Activated naive CD8-positive, alpha-beta T cell treated with anti-CD3 and anti-CD28 coated beads, Interleukin-2, amount 50 U/mL, for 24 hours (primary cell): ENCODE measurements around the gene ZNF23.

Experiments used
- ATAC-seq: fragments of 150-1000 bp; cut with Tn5 transposase; one replicate; pipeline ENCODE4 v1.10.0; 2021
- DNase-seq: peaks from one replicate; pipeline ENCODE4 v3.0.0; 2021
- H3K27ac Mint-ChIP-seq: one replicate; pipeline ENCODE4 v1.8.0; 2021; ENCODE audit warnings: mild to moderate bottlenecking, mixed read lengths
- H3K27me3 Mint-ChIP-seq: one replicate; pipeline ENCODE4 v1.8.0; 2021; ENCODE audit warnings: mixed read lengths
- H3K36me3 Mint-ChIP-seq: one replicate; pipeline ENCODE4 v1.8.0; 2021; ENCODE audit warnings: low read depth, mixed read lengths
- H3K4me1 Mint-ChIP-seq: one replicate; pipeline ENCODE4 v1.8.0; 2021; ENCODE audit warnings: mixed read lengths
- H3K4me3 Mint-ChIP-seq: one replicate; pipeline ENCODE4 v1.8.0; 2021; ENCODE audit warnings: mild to moderate bottlenecking, moderate library complexity, mixed read lengths
- H3K9me3 Mint-ChIP-seq: one replicate; pipeline ENCODE4 v1.8.0; 2021; ENCODE audit warnings: mixed read lengths

Gene ZNF23

GRCh38 chr16:71426880-71427615, 35.0 kb downstream of the ZNF23 start:
- no peak for ATAC-seq
- no peaks in the 10 kb centered on the region for H3K9me3 Mint-ChIP-seq
- no peaks in the 10 kb centered on the region for H3K4me1 Mint-ChIP-seq
- DNase-seq = no peak
- H3K36me3 Mint-ChIP-seq = no peaks in the 10 kb centered on the region
- no peak overlapping the region for H3K27ac Mint-ChIP-seq
- H3K4me3 Mint-ChIP-seq = no peak overlapping the region
- peaks cover 58% of the 10 kb centered on the region for H3K27me3 Mint-ChIP-seq

DNA sequence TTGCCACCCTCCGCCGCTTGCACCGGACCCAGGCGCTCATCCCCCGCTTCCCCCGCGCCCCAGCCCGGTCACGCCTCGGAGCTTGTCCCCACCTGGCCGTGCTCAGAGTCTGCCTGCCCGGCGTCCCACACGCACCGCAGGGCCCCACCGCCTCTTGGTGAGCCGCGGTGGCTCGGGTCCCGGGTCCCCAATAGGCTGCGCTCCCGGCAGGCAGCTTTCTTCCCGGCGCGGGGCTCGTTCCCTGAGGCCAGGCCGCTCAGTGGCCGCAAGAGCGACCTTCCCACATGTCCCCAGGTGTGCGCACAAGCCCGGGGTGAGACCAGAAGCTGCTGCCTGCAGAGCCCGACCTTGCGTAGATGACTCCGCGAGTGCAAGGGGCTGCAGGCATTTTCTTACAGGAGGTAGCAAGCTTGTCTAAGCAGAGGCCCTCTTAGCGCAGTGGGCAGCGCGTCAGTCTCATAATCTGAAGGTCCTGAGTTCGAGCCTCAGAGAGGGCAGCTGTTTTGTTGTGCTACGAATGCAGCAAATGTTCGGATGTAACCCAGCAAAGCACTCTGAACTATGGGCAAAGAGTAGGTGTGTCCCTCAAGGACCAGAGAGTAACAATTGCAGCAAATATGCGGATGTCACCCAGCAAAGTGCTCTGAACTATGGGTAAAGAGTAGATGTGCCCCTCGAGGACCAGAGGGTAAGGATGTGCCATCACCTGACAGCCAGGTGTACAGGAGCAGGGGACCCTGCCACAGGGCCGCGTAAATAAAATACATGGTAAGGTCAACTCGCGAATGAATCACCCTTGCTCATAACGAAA, 35.8 kb downstream of the ZNF23 start:
- ATAC-seq = peak; percentile 92
- no peaks in the 10 kb centered on the region for H3K9me3 Mint-ChIP-seq
- peak; percentile 36 for DNase-seq
- H3K27me3 Mint-ChIP-seq = peaks cover 57% of the 10 kb centered on the region
- H3K4me1 Mint-ChIP-seq = no peaks in the 10 kb centered on the region
- no peaks in the 10 kb centered on the region for H3K36me3 Mint-ChIP-seq
- peak overlapping the region; percentile 69 for H3K27ac Mint-ChIP-seq
- peak overlapping the region; percentile 49 for H3K4me3 Mint-ChIP-seq

DNA sequence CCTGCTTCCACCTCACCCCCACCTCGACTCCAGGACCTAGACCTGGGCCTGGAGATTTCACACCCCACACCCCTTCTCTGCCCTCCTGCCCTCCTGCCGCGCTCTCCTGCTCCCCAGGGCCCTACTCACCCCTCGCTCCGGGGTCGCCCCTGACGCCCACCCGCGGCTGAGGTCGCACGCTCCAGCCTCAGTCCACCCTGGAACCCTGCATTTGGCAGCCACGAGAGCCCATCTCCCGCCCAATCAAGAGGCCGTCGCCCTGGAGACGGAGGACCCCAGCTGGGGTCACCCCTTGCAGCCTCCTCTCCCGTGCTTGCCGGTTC, 36.3 kb downstream of the ZNF23 start:
- DNase-seq = no peak
- peaks cover 56% of the 10 kb centered on the region for H3K27me3 Mint-ChIP-seq
- no peak overlapping the region for H3K4me3 Mint-ChIP-seq
- H3K9me3 Mint-ChIP-seq = no peaks in the 10 kb centered on the region
- ATAC-seq = no peak
- no peaks in the 10 kb centered on the region for H3K4me1 Mint-ChIP-seq
- H3K27ac Mint-ChIP-seq = no peak overlapping the region
- H3K36me3 Mint-ChIP-seq = no peaks in the 10 kb centered on the region

DNA sequence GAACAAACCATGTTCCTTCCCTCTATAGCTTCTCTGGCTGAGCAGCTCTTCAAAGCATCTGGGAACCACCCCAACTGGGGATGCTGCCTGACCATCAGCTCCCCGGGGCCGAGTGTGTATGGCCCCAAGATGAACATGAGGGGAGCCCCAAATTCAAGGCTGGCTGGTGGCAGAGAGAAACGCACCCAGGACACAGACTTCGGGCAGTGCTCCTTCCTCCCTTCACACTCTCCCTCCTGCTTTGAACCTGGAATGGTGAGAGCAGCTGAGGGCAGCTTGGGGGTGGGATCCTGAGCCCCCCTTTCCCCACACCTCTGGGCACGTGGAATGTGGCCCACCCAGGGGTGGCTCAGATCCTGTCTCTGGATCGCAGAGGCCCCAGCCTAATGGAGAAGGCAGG, 37.4 kb downstream of the ZNF23 start:
- no peak for ATAC-seq
- no peaks in the 10 kb centered on the region for H3K9me3 Mint-ChIP-seq
- peaks cover 52% of the 10 kb centered on the region for H3K27me3 Mint-ChIP-seq
- DNase-seq = no peak
- H3K4me3 Mint-ChIP-seq = no peak overlapping the region
- no peaks in the 10 kb centered on the region for H3K36me3 Mint-ChIP-seq
- no peak overlapping the region for H3K27ac Mint-ChIP-seq
- H3K4me1 Mint-ChIP-seq = no peaks in the 10 kb centered on the region

- DNase-seq (no peak), ATAC-seq (no peak)
- no peaks in the 10 kb centered on the region for H3K4me1 Mint-ChIP-seq
- no peaks in the 10 kb centered on the region for H3K9me3 Mint-ChIP-seq
- no peaks in the 10 kb centered on the region for H3K36me3 Mint-ChIP-seq
- no peak overlapping the region for H3K4me3 Mint-ChIP-seq
- H3K27ac Mint-ChIP-seq = no peak overlapping the region
- H3K27me3 Mint-ChIP-seq = peaks cover 50% of the 10 kb centered on the region
Observed at GRCh38 chr16:71423865-71424264, 38.2 kb downstream of the ZNF23 start.

DNA sequence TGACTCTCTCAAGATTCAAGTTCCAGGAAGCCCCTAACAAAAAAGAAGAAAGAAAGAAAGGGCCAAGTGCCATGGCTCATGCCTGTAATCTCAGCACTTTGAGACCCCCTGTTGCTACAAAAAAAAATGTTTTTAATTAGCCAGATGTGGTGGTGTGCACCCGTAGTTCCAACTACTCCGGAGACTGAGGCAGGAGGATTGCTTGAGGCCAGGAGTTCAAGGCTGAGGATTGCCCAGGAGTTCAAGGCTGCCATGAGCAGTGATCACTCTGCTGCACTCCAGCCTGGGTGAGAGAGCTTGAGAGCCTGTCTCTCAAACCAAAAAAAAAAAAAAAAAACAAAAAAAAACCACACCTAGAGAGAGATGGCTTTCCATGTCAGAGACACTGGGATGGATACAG, 39.0 kb downstream of the ZNF23 start:
- Mint-ChIP-seq H3K27ac (no peak overlapping the region), H3K4me1 (no peaks in the 10 kb centered on the region), H3K9me3 (no peaks in the 10 kb centered on the region), H3K36me3 (no peaks in the 10 kb centered on the region), H3K4me3 (no peak overlapping the region), H3K27me3 (peaks cover 43% of the 10 kb centered on the region)
- no peak for DNase-seq
- ATAC-seq = no peak

- Mint-ChIP-seq H3K4me1 (no peaks in the 10 kb centered on the region), H3K4me3 (no peak overlapping the region), H3K27me3 (peaks cover 40% of the 10 kb centered on the region), H3K36me3 (no peaks in the 10 kb centered on the region), H3K9me3 (no peaks in the 10 kb centered on the region), H3K27ac (no peak overlapping the region)
- DNase-seq (peak; percentile 29), ATAC-seq (no peak)
Observed at GRCh38 chr16:71421911-71422310, 40.1 kb downstream of the ZNF23 start.

GRCh38 chr16:71414038-71414437, 48.0 kb downstream of the ZNF23 start:
- no peak overlapping the region for H3K27ac Mint-ChIP-seq
- ATAC-seq (no peak), DNase-seq (no peak)
- peaks cover 2% of the 10 kb centered on the region for H3K4me1 Mint-ChIP-seq
- no peak overlapping the region for H3K4me3 Mint-ChIP-seq
- no peaks in the 10 kb centered on the region for H3K36me3 Mint-ChIP-seq
- no peaks in the 10 kb centered on the region for H3K9me3 Mint-ChIP-seq
- H3K27me3 Mint-ChIP-seq = peaks cover 31% of the 10 kb centered on the region

- Mint-ChIP-seq H3K4me1 (peaks cover 2% of the 10 kb centered on the region), H3K27me3 (peaks cover 37% of the 10 kb centered on the region), H3K27ac (no peak overlapping the region), H3K9me3 (no peaks in the 10 kb centered on the region), H3K36me3 (no peaks in the 10 kb centered on the region), H3K4me3 (no peak overlapping the region)
- ATAC-seq (no peak), DNase-seq (no peak)
Observed at GRCh38 chr16:71413341-71413740, 48.7 kb downstream of the ZNF23 start.

- Mint-ChIP-seq H3K27ac (no peak overlapping the region), H3K4me3 (no peak overlapping the region), H3K4me1 (peaks cover 2% of the 10 kb centered on the region), H3K9me3 (no peaks in the 10 kb centered on the region), H3K27me3 (peaks cover 40% of the 10 kb centered on the region), H3K36me3 (no peaks in the 10 kb centered on the region)
- DNase-seq (peak; percentile 68), ATAC-seq (peak; percentile 57)
Observed at GRCh38 chr16:71412270-71413160, 49.5 kb downstream of the ZNF23 start.

DNA sequence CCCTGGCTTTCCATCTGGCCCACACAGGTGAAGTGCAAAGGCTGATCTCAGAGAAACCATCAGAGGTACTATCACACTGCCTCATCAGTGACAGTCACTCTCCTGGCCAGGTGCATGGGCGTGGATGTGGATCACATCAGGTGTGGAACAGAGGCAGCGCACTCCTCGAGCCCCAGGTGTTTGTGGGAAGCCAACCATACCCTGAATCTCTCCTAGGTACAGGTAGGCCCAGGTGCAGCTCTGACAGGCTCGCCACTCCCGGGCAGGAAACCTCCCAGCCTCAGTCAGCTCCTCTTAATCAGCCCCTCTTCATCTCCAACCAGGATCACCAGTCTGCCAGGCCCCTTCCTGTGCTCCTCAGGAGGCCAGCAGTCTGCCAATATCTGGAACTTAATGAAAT, 51.9 kb downstream of the ZNF23 start:
- Mint-ChIP-seq H3K9me3 (no peaks in the 10 kb centered on the region), H3K27ac (no peak overlapping the region), H3K27me3 (peaks cover 27% of the 10 kb centered on the region), H3K36me3 (no peaks in the 10 kb centered on the region), H3K4me1 (peaks cover 2% of the 10 kb centered on the region), H3K4me3 (no peak overlapping the region)
- DNase-seq = no peak
- ATAC-seq = no peak

DNA sequence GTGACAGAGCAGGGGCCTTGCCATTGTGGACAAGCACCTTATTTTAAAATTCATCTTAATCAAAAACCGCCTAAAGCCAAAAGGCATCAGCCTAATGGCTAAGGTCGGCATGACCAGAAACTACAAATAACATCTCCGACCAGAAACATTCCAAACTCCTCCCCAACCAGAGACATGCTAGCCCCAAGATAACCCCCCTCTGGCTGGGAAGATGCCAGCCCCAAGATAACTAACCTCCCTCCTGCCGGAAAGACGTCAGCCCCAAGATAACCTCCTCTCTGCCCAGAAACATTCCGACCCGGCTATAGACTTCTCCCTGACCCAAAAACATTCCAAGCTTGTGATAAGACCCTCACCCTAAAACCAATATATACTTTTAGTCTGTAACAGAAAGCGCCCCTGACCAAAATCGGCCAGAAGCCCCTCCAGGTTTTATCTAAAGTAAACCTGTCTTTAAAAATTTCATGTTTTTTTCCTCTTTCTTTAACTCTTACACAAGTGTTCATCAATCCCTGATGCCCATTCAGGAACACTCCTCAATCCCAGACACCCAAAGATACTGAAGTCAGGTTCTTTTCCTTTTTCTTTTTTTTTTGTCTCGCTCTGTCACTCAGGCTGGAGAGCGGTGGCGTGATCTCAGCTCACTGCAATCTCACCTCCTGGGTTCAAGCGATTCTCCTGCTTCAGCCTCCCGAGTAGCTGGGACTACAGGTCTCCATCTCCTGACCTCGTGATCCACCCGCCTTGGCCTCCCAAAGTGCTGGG, 52.9 kb downstream of the ZNF23 start:
- Mint-ChIP-seq H3K36me3 (no peaks in the 10 kb centered on the region), H3K27ac (no peak overlapping the region), H3K4me3 (no peak overlapping the region), H3K27me3 (peaks cover 27% of the 10 kb centered on the region), H3K4me1 (peaks cover 2% of the 10 kb centered on the region), H3K9me3 (peaks cover 3% of the 10 kb centered on the region)
- ATAC-seq (no peak), DNase-seq (no peak)

DNA sequence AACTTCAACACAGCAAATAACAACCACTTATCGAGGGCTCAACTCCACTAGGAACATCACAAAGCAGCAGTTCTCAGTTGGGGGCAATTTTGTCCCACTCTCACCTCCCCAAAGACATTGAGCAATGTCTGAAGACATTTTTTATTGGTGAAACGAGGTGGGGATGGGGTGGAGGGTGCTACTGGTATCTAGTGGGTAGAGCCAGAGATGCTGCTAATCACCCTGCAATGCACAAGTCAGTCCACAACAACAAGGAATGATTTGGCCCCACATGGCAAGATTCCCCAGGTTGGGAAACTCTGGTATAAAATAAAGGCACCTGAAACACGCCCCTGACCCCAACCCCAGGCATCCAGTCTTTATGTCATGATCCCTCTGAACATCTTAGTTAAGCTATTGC, 53.5 kb downstream of the ZNF23 start:
- Mint-ChIP-seq H3K4me3 (no peak overlapping the region), H3K4me1 (peaks cover 2% of the 10 kb centered on the region), H3K9me3 (peaks cover 5% of the 10 kb centered on the region), H3K36me3 (no peaks in the 10 kb centered on the region), H3K27ac (no peak overlapping the region), H3K27me3 (peaks cover 24% of the 10 kb centered on the region)
- DNase-seq (no peak), ATAC-seq (no peak)

DNA sequence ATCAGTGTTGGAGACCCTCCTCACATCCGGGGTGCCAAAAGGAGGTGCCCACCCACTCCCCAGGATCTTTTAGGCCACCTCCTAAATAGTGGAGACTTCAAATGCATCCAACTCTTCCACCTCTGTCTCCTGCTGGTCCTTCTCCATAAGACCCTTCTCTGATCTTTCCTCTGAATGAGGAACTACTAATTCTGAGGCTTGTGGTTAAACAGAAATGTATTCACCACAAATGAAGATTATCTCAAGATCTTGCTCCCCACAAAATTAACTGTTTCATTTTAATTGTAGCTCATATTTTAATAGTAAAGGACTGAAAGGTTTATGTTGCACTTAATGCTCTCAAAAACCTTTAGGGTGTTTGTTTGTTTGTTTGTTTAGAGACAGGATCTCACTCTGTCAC, 54.3 kb downstream of the ZNF23 start:
- Mint-ChIP-seq H3K4me1 (peaks cover under 1% of the 10 kb centered on the region), H3K4me3 (no peak overlapping the region), H3K27me3 (peaks cover 22% of the 10 kb centered on the region), H3K9me3 (peaks cover 5% of the 10 kb centered on the region), H3K27ac (no peak overlapping the region), H3K36me3 (no peaks in the 10 kb centered on the region)
- DNase-seq (no peak), ATAC-seq (no peak)
